Glomerular visceral epithelial cell (primary cell): Measurements from ENCODE around the gene FARP2.

ENCODE experiments used
- DNase-seq: peaks from one replicate; pipeline ENCODE4 v3.0.0-alpha.2; 2016; ENCODE audit errors: extremely low spot score

Gene FARP2

DNA sequence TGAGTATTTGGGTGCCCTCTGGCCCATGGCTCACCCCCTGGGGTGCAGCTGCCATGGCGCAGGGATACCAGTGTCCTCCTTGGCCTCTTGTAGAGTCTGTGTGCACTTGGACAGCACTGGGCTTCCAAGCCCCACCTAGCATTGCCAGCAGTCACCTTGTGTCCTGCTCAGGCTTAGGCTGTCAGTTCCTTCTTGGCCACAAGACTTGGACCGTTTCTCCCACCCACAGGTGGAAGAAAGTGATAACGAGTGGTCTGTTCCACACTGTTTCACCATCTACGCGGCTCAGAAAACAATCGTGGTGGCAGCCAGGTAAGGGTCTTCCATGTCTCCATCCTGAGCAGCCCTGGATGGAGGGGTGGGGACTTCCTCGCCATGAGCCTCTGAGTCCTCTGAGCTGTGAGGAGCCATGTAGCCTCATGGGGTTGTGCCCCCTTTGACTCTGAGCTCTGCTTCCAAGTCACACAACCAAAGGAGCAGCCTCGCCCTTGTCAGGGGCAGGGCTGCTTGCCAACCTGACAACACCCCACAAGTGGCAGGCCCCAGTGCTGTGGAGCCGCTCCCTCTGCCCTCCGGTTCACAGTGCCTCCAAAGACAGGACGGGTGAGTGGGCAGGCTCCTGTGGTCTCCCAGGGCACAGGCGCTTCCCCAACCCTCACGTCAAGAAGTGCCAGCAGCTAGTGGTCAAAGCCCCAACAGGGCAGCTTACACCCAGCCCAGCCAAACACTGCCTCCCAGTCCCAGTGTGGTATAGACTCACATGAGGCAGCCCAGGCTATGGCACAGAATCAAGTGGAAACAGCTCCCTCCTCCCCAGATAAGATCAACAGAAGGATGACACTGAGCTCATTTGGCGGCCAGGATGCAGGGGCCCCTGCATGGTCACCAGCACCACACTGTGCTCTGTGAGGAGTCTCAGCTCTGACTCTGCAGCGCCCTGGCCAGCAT, 133.9 kb downstream of the FARP2 start:
- no peak for DNase-seq

DNA sequence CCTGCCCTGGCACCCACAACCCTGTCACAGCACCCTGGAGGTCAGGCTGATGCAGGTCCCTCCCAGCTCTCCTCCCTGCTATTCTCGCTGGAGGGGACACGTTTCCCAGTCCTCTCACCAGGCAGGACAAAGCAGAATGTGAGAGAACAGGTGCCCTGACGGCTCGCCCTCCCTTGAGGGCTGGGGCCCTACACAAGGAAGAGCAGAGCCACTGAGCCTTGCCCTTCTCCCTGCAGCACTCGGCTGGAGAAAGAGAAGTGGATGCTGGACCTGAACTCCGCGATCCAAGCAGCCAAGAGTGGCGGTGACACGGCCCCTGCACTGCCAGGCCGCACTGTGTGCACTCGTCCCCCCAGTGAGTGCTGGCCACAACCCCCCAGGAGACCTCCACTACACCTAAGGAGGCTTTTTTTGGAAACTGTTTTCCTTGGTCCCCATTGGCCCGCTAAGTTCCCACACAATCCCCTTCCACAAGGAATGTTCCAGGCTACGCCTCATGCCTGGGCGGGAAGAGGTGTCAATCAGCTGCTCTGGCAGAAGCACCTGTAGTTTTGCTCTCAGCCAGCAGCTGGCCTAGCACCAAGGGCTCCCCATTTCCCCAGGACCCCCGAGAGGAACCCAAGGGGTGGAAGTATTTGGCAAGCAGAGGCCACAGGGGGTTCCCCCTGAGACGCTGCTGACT, 134.9 kb downstream of the FARP2 start:
- no peak for DNase-seq

DNA sequence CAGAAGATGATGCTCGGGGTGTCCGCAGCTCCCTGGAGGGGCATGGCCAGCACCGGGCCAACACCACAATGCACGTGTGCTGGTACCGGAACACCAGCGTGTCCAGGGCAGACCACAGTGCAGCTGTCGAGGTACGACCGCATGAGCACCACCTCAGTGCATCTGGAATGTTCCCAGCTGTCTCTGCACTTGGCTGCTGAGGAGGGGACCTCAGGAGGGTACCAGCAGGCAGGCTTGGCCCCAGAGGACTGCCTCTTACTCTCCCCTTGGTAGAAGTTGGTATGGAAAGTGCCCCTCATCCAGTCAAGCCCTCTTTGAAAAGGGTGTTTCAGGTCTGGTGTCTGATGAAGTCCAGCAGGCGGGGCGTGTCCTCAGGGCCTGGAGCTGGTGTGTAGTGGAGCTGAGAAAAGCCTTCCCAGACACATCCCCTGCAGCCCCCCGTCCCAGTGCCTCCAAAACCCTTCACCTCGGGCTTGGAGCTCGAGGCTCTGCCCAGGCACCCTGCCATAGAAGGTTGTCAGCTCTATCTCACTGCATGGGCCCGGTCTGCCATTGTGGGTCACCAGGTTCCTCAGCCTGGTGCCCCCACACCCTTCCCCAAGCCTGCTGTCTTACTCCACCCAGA, 135.6 kb downstream of the FARP2 start:
- no peak for DNase-seq

DNA sequence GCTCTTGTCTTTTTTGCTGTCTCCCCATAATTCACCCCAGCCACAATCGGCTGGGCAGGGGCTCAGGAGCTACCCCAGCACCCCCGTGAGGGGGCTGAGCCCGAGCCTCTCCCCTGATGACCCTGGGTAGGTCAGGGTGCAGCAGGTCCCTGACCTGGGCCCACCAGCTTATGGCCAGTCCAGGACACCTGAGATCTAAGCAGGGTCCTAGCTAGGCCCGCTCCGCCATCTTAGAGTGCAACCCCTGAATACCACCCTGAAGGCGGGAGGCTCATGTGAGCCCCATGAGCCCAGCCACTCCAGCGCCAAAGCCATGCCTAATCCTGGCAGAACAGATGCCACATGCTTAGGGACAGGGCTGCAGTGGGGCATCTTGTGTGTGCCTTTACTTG, 136.1 kb downstream of the FARP2 start:
- no peak for DNase-seq

DNA sequence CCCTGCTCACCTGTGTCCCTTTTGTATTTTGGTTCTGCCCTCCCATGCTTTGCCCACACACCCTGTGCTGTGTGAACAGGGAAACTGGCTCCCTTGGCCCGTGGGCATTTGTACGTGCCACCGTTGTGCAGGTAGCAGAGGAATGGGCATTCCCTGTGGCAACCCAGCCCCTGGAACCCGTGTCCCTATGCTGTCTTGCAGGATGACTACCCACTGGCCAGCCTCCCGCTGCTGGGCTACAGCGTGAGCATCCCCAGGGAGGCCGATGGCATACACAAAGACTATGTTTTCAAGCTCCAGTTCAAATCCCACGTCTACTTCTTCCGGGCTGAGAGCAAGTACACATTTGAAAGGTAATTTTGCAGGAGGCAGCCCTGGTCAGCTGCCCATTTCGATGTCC, 137.0 kb downstream of the FARP2 start:
- DNase-seq: no peak

DNA sequence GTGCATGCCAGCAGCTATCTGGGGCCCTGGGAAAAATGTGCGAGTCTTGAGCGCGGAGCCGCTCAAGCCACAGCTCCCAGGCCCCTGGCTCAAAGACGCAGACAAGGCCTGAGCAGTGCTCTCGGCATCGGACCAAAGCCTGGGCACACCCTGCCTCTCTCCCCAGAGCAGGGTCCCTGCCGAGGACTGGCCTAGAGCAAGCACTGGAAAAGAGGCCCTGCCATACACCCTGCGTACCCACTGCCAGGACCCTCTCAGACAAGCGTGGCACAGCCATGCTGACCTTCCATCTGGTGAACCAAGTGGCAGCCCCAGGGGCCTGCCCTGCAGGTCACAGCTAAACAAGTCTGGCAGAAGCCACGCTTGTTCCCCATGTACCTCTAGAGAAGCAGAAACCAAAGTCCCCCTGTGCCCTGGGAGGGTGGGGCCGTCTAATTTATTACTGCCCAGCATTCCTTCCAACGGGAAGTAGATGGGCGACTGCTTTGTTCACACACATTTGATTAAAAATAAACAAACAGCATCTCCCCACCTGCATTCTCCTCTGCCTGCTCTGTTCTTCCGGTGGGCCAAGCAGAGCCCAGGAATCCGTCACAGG, 138.3 kb downstream of the FARP2 start:
- DNase-seq: no peak

DNA sequence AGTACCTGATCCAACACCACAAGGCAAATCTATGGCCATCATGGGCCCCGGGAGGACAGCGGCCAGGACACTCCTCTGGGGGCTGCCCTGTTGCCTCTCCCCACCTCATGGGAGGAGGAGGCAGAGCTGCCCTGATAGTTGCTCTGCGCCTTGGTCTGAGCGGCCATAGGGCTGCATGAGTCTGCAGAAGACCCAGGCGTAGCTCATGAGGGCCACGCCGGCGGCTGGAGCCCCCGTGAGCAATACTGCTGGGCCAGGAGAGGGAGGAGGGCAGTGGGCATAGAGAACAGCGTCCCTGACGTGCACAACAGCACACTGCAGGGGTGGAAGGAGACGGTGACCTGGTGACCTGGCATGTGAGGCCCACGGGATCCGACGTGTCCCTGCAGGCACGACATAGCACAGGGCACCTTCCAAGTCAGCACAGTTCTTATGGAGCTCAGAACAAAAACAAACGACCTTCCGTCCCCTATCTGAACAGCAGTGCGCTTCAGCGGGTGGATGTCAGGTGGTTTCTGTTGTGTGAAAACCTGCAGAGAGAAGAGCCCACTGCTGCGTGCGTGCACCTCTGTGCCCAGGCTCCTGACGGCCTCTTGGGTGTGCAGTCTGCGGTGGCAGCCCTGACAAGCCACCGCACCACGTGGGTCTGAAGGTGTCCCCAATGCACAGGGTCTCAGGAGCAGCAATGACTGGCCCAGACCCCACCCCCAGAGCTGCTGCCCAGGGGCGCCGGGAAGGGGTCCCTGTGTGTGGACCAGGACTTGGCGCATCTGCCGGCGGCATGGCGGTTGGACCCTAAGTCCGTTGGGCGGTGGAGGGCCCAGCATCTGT, 139.3 kb downstream of the FARP2 start:
- no peak for DNase-seq

DNA sequence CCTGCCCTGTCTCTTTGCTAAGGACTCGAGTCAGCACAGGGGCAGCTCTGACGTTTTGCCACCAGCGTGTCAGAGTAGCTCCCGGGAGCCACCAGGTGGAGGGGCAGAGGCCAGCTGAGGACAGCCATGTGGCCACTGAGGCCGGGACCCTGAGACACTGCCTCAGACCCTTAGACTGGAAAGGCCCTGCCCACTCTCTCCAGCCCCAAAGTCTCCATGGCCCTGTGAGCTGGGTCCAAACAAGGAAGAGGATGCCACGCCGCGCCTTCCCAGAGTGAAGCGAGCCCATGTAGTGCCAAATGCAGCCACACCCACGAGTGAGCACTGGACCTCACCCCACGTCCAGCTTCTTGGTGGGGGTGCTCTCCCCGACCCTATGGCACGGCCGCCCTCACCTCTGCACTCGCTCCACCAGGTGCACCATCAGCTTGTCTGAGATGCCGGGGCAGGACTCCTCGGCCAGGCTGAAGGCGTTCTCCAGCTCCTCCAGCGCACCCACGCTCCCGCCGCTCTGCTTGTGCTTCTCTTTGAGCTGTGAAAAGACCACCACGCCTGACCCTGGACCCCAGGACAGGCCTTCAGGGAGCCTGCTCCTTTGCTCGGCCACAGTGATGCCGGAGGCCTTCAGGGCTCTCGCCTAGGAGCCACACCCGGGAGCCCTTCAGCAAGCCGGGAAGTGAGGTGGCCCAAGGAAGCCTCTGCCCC, 140.1 kb downstream of the FARP2 start:
- DNase-seq: no peak

DNA sequence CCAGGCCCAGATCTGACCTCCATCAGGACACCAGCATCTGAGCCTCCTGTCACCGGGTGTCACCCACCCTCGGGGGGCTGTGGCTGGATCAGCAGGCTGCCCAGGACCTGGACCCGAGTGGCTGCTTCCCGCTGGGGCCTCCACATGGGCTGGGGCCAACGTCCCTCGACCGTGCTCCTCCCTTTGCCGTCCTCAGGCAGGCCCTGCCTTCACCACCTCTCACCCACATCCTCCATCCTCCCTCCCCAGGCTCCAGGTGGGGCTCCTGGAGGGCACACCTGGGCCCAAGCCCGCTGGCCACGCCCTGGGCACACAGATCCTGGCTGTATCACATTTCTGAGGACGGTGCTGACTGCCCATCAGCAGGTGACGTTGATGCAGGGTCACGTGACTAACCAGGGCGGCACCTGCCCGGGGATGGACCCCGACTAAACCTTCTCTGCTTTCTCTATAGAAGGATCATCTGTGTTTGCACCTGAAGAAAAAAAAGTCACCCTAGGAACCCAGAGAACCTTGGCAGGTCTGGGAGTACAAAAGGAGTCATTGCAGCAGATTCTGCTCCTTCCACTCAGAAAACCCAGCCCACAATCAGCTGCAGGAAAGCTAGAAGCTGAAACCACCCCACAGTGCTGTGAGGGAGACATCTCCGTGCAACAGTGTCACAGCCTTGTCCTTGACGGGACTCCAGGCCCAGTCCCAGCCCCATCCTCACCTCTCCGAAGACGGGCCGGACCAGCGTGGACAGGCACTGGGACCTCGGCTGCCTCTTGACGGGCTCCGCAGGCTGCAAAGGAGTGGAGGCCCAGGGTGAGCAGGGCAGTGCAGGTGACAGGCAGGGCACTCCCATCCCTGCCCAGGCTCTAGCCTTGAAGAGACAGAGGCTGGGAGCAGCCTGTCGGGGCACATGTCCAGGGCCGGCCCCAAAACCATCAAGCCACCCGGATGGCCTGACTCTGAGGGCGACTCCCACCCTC, 141.1 kb downstream of the FARP2 start:
- no peak for DNase-seq

DNA sequence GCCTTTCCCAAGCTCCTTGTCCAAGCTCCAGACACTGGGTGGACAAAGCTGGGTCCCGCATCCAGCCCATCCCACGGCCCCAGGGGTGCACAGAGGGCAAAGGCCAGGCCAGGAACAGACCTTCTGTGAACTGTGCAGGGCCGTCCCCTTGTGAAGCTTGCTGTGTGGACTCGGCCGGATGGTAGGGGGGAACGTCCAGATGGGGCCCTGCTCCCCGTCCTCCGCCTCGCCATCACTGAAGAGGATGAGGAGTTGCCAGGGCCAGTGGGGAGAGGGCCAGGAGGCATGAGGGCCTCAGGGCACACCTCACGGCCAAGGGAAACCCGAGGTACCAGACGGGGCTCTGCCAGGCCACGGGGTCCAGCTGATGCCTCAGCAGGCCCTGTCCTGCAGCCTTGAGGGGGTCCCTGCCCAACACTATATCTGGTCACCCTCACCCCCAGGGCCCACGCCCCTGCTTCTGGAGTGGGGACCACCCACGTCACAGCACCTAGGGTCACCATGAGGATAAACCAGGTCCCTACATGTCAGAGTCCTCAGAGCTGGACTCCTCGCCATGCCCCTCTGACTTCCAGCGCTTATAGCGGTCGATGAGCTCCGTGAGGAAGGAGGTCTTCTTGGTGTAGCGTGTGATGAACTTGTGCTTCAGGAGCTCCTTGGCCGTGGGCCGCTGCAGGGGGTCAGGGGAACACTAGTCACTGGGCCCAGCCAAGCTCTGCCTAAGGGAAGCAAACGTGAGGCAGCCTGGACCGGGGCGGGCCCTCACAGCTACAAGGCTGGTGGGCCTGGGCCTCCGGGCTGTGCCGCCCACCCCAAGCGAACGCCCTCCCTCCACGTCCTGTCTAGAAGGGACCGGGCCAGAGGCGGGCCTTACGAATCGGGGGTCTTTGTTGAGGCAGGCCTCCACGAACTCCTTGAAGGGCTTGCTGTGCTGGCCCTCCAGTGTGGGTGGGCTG, 142.3 kb downstream of the FARP2 start:
- no peak for DNase-seq

DNA sequence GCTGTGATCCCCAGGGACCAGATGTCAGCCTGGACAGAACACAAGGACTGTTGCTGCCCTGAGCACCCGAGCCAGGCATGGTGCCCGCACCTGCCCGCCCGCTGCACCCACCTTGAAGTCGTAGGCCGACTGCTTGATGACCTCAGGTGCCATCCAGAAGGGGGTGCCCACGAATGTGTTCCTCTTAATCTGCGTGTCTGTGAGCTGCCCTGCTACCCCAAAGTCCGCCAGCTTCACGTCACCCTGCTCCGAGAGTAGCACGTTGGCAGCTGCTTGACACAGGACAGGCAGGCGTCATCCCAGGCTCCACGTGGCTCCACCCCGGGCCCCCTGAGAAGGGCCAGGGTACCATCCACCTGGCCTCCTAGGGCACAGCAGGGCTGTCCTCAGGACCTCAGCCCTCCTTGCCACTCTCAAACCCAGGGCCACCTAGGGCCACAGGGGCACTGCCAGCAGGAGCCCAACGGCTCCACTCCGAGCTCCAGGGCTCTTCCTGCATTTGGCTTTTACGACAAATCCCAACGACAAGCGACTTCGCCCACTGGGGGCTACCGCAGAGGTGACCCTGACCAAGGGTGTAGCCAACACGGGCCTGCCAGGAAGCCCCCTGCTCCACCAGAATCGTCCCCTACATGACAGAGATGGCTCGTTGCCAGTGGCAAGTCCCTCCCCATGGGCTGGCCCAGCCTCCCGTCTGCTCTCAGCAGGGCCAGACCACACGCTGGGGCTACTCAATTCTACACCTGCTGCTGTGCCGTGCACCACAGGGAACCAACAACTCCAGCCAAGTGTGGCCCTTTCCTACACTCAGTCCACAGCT, 143.3 kb downstream of the FARP2 start:
- no peak for DNase-seq

DNA sequence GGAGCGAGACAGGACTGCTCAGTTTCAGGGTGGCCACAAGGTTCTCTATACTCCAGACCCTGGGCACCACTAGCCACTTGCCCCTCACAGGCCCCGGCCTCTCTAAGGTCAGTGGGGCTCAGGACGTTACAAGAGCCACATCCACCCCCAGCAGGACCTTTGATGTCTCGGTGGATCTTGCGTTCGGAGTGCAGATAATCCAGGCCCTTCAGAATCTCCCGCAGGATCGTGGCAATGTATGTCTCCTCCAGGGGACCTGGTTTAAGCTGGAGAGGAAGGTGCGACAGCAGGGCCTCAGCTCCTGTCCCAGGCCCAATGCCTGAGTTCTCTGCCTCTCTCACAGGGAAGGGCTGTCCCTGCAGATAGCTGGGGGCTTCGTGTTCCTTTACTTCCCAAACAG, 143.9 kb downstream of the FARP2 start:
- DNase-seq: no peak

DNA sequence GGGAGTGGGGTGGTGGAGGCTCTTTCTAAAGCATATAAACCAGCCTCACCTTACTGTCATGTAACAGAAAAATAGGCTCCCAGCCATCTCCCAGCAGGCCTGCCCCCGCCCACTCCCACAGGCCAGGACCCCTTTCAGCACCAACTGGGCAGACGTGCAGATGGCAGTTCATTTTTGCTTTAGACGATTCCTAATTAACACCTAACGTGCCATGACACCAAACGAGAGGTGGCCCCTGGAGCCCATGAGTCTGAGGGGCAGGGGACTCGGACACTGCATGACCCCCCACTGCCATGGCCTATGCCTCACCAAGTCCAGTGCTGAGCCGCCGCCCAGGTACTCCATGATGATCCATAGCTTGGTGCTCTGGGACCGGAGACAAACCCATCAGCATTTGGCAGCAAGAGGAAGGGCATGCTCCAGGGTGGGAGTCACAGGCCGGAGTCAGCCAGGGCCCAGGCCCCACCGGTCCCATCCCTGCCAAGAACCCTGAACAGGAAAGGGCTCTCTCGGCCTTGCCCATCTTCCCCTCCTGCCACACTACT, 144.4 kb downstream of the FARP2 start:
- no peak for DNase-seq

DNA sequence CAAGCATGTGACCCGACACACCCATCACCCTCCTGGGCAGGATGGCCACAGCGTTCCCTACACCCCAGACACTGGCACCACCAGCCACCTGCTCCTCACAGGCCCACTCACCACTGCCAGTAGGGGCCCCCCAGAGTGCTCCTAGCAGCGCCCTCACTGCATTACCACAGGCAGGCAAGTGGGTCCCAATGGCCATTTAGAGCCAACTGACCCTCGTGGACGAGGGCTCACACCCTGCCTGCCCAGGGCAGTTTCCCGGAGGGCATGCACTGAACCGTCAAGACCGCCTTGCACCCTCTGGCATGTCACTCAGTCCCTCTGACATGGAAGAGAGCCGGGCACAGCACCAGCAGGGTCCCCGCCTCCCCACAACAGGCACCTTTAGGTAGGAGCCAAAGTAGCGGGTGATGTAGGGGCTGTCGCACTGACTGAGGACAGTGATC, 145.0 kb downstream of the FARP2 start:
- no peak for DNase-seq

DNA sequence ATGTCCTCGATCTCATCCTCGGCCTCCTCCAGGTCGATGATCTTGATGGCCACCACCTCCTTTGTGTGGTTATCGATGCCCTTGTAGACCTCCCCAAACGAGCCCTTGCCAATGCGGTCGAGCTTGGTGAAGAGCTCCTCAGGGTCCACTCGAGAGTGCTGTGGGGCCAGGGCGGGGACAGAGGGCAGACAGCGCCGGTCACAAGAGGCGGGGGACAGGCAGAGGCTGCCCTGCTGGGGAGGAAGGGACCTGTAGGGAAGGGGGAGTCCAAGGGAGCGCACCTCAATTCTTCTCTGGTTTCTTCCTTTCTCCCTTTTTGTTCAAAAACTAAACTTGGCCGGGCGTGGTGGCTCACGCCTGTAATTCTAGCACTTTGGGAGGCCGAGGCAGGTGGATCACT, 145.5 kb downstream of the FARP2 start:
- no peak for DNase-seq

DNA sequence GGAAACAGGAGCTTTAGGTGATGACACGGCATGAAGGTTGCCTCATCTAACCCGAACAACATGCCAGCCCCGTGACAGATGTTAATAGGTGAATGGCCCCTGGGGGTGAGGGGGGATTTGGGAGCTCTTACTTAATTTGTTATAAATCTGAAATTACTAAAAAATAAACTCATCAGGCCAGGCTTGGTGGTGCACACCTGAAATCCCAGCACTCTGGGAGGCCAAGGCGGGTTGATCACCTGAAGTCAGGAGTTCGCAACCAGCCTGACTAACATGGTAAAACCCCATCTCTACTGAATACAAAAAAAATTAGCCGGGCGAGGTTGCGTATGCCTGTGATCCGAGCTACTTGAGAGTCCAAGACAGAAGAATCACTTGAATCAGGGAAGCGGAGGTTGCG, 146.2 kb downstream of the FARP2 start:
- DNase-seq: no peak

DNA sequence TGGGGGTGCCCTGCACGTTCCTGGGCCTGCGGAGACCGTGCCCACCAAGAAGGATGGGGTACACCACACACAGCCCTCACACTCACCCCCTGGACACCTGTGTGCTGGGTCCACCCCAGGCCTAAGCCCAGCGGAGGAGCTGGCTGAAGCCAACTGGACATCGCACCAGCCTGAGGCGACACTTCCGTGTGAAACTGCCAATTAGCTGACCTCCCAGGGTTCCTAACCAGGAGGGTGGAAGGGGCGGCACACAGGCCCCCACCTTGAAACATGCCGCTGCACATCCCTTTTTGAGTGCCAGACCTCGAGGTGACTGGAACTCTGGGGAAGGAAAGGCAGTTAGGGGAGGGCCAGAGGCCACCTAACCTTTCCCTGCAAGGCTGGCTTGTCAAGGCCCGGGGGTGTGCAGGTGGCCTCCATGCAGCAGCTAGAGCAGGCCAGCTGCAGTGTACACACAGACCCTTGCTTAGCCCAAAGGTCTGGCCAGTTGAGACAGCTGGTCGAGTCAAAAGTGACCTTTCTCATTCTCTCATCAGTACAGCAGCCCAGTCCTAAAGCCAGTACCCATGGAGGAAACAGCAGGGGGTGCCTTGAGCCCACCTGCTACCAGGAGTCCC, 147.8 kb downstream of the FARP2 start:
- DNase-seq: no peak
